GM23338 (cell line): Measurements from ENCODE around the gene CAMP. TPM values are rescaled to one million over a fixed set of nuclear protein-coding genes. Genes with fewer than 3 reads are reported as not detected.

Experiments used
- ATAC-seq: fragments of 200-7000 bp; cut with Tn5 transposase; 3 replicates; pipeline ENCODE4 v1.9.1; 2020
- DNase-seq: peaks from one replicate; pipeline ENCODE4 v3.0.0-alpha.2; 2015; ENCODE audit warnings: low spot score
- H2AFZ ChIP-seq: fragments of 200-600 bp; sonication (generic); 2 replicates; pipeline ENCODE4 v1.8.0; 2016; ENCODE audit warnings: antibody characterized with exemption, mild to moderate bottlenecking, moderate library complexity
- H3F3A ChIP-seq: fragments of 200-600 bp; sonication (generic); replicated peaks from 2 replicates; pipeline ENCODE4 v1.8.0; 2017; ENCODE audit warnings: antibody characterized with exemption, mixed run types, low read depth
- H3K27ac ChIP-seq: fragments of 200-600 bp; sonication (generic); 2 replicates; pipeline ENCODE4 v1.6.1; 2016; ENCODE audit warnings: low read depth
- H3K27me3 ChIP-seq: fragments of 200-600 bp; sonication (generic); 2 replicates; pipeline ENCODE4 v1.8.0; 2016; ENCODE audit warnings: mild to moderate bottlenecking, mixed run types, moderate library complexity; ENCODE audit not compliant: insufficient read depth
- H3K36me3 ChIP-seq: fragments of 200-600 bp; sonication (generic); 2 replicates; pipeline ENCODE4 v1.8.0; 2016; ENCODE audit warnings: mild to moderate bottlenecking; ENCODE audit not compliant: insufficient read depth
- H3K4me1 ChIP-seq: fragments of 200-600 bp; sonication (generic); 2 replicates; pipeline ENCODE4 v1.8.0; 2016; ENCODE audit warnings: mild to moderate bottlenecking, moderate library complexity; ENCODE audit not compliant: insufficient read depth
- H3K4me2 ChIP-seq: fragments of 200-600 bp; sonication (generic); 2 replicates; pipeline ENCODE4 v1.7.1; 2017; ENCODE audit warnings: mixed run types
- H3K4me3 ChIP-seq: fragments of 200-600 bp; sonication (generic); 2 replicates; pipeline ENCODE4 v1.6.1; 2016; ENCODE audit warnings: mixed run types
- H3K79me2 ChIP-seq: fragments of 200-600 bp; sonication (generic); replicated peaks from 2 replicates; pipeline ENCODE4 v1.8.0; 2017; ENCODE audit warnings: mild to moderate bottlenecking; ENCODE audit not compliant: insufficient read depth
- H3K9me2 ChIP-seq: fragments of 200-600 bp; sonication (generic); 2 replicates; pipeline ENCODE4 v1.8.0; 2017; ENCODE audit not compliant: insufficient read depth
- H4K20me1 ChIP-seq: fragments of 200-600 bp; sonication (generic); replicated peaks from 2 replicates; pipeline ENCODE4 v1.8.0; 2017; ENCODE audit warnings: mild to moderate bottlenecking; ENCODE audit not compliant: insufficient read depth
- H3K27ac Mint-ChIP-seq: 2 replicates; pipeline ENCODE4 v1.8.0; 2020; ENCODE audit warnings: inconsistent platforms, mild to moderate bottlenecking, moderate library complexity, mixed read lengths
- H3K27me3 Mint-ChIP-seq: 3 replicates; pipeline ENCODE4 v1.8.0; 2022; ENCODE audit warnings: low read depth, mild to moderate bottlenecking, moderate library complexity, mixed read lengths, inconsistent platforms; ENCODE audit not compliant: insufficient read depth, poor library complexity
- H3K36me3 Mint-ChIP-seq: 3 replicates; pipeline ENCODE4 v1.8.0; 2021; ENCODE audit warnings: low read depth, mild to moderate bottlenecking, inconsistent platforms, moderate library complexity, mixed read lengths
- H3K4me1 Mint-ChIP-seq: 3 replicates; pipeline ENCODE4 v1.8.0; 2020; ENCODE audit warnings: mild to moderate bottlenecking, inconsistent platforms, mixed read lengths
- H3K4me3 Mint-ChIP-seq: 3 replicates; pipeline ENCODE4 v1.8.0; 2021; ENCODE audit warnings: moderate library complexity, mild to moderate bottlenecking, inconsistent platforms, mixed read lengths
- H3K9me3 Mint-ChIP-seq: 3 replicates; pipeline ENCODE4 v1.8.0; 2020; ENCODE audit warnings: moderate library complexity, mild to moderate bottlenecking, inconsistent platforms, mixed read lengths
- CREB1 ChIP-seq: fragments of 250-450 bp; sonication (Bioruptor Pico); IDR thresholded peaks from 2 replicates; pipeline ENCODE4 v1.5.0; 2020; ENCODE audit warnings: low read depth, mild to moderate bottlenecking, moderate library complexity
- EZH2 ChIP-seq: fragments of 200-600 bp; sonication (generic); IDR thresholded peaks from one replicate; pipeline ENCODE4 v1.8.0; 2017; ENCODE audit warnings: antibody characterized with exemption, mild to moderate bottlenecking, low read depth; ENCODE audit not compliant: unreplicated experiment
- EZH2phosphoT487 ChIP-seq: fragments of 200-600 bp; sonication (generic); IDR thresholded peaks from one replicate; pipeline ENCODE4 v1.8.1; 2018; ENCODE audit warnings: antibody characterized with exemption; ENCODE audit not compliant: unreplicated experiment
- JUNB ChIP-seq: IDR thresholded peaks from one replicate; pipeline ENCODE4 v1.6.1; 2016; ENCODE audit warnings: antibody characterized with exemption; ENCODE audit not compliant: unreplicated experiment
- NANOG ChIP-seq: IDR thresholded peaks from 2 replicates; pipeline ENCODE4 v1.6.1; 2016; ENCODE audit warnings: antibody characterized with exemption, borderline replicate concordance
- POLR2AphosphoS5 ChIP-seq: IDR thresholded peaks from 2 replicates; pipeline ENCODE4 v1.6.1; 2016; ENCODE audit warnings: antibody characterized with exemption, low read depth
- STAT1 ChIP-seq: IDR thresholded peaks from one replicate; pipeline ENCODE4 v1.6.1; 2016; ENCODE audit warnings: antibody characterized with exemption; ENCODE audit not compliant: unreplicated experiment
- ZNF114 ChIP-seq: fragments of 250-450 bp; sonication (Bioruptor Pico); IDR thresholded peaks from 2 replicates; pipeline ENCODE4 v1.5.0; 2020; ENCODE audit warnings: mild to moderate bottlenecking, moderate library complexity
- ZNF331 ChIP-seq: fragments of 250-450 bp; sonication (Bioruptor Pico); IDR thresholded peaks from 2 replicates; pipeline ENCODE4 v1.5.0; 2020; ENCODE audit warnings: low read depth, mild to moderate bottlenecking, moderate library complexity
- polyA plus RNA-seq: library from polyadenylated mRNA; unstranded; fragments of >200 nt; fragmentation: Nextera tagmentation; extraction: Ambion mirVana; gene quantifications from 2 replicates; pipeline ENCODE4 v1.2.1, GENCODE V29; 2016
- total RNA-seq: library from RNA; depleted of rRNA; stranded (reverse); fragments of >200 nt; shearing (Covaris generic); gene quantifications from 2 replicates; pipeline ENCODE4 v1.2.3, GENCODE V29; 2014
- TF ChIP-seq, protein P1 (sequence below): IDR thresholded peaks from one replicate; pipeline ENCODE4 v1.6.1; 2018; ENCODE audit warnings: antibody characterized with exemption; ENCODE audit not compliant: unreplicated experiment
- TF ChIP-seq, protein P2 (sequence below), 2 experiments: fragments of 200-600 bp in 1 of 2; sonication (generic) in 1 of 2; conservative IDR thresholded peaks; 2 replicates each; pipeline versions ENCODE4 v1.5.1 to v1.6.1; 2016 to 2017; ENCODE audit warnings: antibody characterized with exemption in 2 of 2, low read depth in 2 of 2, mild to moderate bottlenecking in 2 of 2, moderate library complexity in 1 of 2
- TF ChIP-seq, protein P3 (sequence below): IDR thresholded peaks from 2 replicates; pipeline ENCODE4 v1.6.1; 2016; ENCODE audit warnings: antibody characterized with exemption
- TF ChIP-seq, protein P4 (sequence below): fragments of 250-450 bp; sonication (Bioruptor Pico); IDR thresholded peaks from 2 replicates; pipeline ENCODE4 v1.5.0; 2020; ENCODE audit warnings: mild to moderate bottlenecking, moderate library complexity

CAMP gene
- total and polyA plus RNA-seq, 2 experiments from 2014 or later = not detected

DNA sequence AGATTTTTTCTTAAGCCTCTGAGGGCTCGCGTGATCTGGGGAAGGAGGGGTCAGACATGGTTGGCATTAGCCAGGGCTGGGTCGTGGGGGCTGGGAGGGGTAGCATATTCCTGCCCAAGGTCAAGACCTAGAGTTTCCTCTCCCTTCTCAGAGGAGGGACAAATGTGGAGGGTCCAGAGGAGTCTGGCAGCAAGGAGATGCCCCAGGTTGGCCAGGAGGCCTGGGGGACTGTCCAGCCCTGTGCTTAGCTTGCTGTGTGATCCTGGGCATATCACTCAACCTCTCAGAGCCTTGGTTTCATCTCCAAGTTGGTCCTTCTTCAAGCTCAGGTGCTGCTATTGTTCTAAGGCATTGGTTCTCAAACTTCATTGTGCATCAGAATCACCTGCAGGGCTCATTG lies 9.1 kb upstream of the CAMP start (continued):
- TF ChIP-seq POLR2AphosphoS5 = no peak

DNA sequence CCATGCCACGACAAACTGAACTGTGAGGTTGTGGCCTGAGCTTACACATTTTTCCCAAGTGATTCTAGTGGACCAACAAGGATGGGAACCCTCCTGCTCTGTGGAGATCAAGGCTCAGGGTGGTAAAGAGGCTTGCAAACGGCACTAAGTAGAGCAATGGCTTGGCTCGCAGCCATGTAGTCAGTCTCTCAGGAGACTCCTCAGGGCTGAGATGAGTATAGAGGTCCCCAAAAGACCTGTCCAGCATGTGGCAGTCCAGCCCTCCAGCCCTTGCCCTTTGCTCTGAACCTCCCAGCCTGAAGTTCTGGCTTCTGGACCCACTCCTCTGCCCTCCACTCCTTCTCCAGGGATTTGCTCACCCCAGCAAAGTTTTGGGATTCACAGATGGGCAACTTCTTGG lies 8.3 kb upstream of the CAMP start:
- H3K4me3 ChIP-seq = no peak overlapping the region
- ATAC-seq (no peak), DNase-seq (no peak)
- H3K4me3 Mint-ChIP-seq = no peak overlapping the region
- H3K27me3 Mint-ChIP-seq = peaks cover 7% of the 10 kb centered on the region
- H3K36me3 Mint-ChIP-seq = peaks cover 3% of the 10 kb centered on the region
- no peaks in the 10 kb centered on the region for H3K79me2 ChIP-seq
- no peaks in the 10 kb centered on the region for H3K4me1 ChIP-seq
- no peak overlapping the region for H2AFZ ChIP-seq
- no peaks in the 10 kb centered on the region for H4K20me1 ChIP-seq
- no peaks in the 10 kb centered on the region for H3K36me3 ChIP-seq
- H3K27me3 ChIP-seq = no peaks in the 10 kb centered on the region
- no peak overlapping the region for H3K27ac ChIP-seq
- no peaks in the 10 kb centered on the region for H3K9me2 ChIP-seq
- H3K9me3 Mint-ChIP-seq = peaks cover 7% of the 10 kb centered on the region
- TF ChIP-seq, protein P1, sequence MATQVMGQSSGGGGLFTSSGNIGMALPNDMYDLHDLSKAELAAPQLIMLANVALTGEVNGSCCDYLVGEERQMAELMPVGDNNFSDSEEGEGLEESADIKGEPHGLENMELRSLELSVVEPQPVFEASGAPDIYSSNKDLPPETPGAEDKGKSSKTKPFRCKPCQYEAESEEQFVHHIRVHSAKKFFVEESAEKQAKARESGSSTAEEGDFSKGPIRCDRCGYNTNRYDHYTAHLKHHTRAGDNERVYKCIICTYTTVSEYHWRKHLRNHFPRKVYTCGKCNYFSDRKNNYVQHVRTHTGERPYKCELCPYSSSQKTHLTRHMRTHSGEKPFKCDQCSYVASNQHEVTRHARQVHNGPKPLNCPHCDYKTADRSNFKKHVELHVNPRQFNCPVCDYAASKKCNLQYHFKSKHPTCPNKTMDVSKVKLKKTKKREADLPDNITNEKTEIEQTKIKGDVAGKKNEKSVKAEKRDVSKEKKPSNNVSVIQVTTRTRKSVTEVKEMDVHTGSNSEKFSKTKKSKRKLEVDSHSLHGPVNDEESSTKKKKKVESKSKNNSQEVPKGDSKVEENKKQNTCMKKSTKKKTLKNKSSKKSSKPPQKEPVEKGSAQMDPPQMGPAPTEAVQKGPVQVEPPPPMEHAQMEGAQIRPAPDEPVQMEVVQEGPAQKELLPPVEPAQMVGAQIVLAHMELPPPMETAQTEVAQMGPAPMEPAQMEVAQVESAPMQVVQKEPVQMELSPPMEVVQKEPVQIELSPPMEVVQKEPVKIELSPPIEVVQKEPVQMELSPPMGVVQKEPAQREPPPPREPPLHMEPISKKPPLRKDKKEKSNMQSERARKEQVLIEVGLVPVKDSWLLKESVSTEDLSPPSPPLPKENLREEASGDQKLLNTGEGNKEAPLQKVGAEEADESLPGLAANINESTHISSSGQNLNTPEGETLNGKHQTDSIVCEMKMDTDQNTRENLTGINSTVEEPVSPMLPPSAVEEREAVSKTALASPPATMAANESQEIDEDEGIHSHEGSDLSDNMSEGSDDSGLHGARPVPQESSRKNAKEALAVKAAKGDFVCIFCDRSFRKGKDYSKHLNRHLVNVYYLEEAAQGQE = no peak
- TF ChIP-seq, protein P2, sequence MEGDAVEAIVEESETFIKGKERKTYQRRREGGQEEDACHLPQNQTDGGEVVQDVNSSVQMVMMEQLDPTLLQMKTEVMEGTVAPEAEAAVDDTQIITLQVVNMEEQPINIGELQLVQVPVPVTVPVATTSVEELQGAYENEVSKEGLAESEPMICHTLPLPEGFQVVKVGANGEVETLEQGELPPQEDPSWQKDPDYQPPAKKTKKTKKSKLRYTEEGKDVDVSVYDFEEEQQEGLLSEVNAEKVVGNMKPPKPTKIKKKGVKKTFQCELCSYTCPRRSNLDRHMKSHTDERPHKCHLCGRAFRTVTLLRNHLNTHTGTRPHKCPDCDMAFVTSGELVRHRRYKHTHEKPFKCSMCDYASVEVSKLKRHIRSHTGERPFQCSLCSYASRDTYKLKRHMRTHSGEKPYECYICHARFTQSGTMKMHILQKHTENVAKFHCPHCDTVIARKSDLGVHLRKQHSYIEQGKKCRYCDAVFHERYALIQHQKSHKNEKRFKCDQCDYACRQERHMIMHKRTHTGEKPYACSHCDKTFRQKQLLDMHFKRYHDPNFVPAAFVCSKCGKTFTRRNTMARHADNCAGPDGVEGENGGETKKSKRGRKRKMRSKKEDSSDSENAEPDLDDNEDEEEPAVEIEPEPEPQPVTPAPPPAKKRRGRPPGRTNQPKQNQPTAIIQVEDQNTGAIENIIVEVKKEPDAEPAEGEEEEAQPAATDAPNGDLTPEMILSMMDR (conservative IDR thresholded peaks at IDR 0.05; ENCODE audit: low read depth in 2 of 2) = no peak
- no peak for TF ChIP-seq STAT1
- TF ChIP-seq, protein P3, sequence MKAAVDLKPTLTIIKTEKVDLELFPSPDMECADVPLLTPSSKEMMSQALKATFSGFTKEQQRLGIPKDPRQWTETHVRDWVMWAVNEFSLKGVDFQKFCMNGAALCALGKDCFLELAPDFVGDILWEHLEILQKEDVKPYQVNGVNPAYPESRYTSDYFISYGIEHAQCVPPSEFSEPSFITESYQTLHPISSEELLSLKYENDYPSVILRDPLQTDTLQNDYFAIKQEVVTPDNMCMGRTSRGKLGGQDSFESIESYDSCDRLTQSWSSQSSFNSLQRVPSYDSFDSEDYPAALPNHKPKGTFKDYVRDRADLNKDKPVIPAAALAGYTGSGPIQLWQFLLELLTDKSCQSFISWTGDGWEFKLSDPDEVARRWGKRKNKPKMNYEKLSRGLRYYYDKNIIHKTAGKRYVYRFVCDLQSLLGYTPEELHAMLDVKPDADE = no peak
- no peak for TF ChIP-seq CREB1
- no peak for TF ChIP-seq POLR2AphosphoS5
- no peak for TF ChIP-seq NANOG
- TF ChIP-seq EZH2 = no peak
- TF ChIP-seq EZH2phosphoT487 = no peak
- TF ChIP-seq ZNF114 (CRISPR knock-in tag) = no peak
- TF ChIP-seq, protein P4, sequence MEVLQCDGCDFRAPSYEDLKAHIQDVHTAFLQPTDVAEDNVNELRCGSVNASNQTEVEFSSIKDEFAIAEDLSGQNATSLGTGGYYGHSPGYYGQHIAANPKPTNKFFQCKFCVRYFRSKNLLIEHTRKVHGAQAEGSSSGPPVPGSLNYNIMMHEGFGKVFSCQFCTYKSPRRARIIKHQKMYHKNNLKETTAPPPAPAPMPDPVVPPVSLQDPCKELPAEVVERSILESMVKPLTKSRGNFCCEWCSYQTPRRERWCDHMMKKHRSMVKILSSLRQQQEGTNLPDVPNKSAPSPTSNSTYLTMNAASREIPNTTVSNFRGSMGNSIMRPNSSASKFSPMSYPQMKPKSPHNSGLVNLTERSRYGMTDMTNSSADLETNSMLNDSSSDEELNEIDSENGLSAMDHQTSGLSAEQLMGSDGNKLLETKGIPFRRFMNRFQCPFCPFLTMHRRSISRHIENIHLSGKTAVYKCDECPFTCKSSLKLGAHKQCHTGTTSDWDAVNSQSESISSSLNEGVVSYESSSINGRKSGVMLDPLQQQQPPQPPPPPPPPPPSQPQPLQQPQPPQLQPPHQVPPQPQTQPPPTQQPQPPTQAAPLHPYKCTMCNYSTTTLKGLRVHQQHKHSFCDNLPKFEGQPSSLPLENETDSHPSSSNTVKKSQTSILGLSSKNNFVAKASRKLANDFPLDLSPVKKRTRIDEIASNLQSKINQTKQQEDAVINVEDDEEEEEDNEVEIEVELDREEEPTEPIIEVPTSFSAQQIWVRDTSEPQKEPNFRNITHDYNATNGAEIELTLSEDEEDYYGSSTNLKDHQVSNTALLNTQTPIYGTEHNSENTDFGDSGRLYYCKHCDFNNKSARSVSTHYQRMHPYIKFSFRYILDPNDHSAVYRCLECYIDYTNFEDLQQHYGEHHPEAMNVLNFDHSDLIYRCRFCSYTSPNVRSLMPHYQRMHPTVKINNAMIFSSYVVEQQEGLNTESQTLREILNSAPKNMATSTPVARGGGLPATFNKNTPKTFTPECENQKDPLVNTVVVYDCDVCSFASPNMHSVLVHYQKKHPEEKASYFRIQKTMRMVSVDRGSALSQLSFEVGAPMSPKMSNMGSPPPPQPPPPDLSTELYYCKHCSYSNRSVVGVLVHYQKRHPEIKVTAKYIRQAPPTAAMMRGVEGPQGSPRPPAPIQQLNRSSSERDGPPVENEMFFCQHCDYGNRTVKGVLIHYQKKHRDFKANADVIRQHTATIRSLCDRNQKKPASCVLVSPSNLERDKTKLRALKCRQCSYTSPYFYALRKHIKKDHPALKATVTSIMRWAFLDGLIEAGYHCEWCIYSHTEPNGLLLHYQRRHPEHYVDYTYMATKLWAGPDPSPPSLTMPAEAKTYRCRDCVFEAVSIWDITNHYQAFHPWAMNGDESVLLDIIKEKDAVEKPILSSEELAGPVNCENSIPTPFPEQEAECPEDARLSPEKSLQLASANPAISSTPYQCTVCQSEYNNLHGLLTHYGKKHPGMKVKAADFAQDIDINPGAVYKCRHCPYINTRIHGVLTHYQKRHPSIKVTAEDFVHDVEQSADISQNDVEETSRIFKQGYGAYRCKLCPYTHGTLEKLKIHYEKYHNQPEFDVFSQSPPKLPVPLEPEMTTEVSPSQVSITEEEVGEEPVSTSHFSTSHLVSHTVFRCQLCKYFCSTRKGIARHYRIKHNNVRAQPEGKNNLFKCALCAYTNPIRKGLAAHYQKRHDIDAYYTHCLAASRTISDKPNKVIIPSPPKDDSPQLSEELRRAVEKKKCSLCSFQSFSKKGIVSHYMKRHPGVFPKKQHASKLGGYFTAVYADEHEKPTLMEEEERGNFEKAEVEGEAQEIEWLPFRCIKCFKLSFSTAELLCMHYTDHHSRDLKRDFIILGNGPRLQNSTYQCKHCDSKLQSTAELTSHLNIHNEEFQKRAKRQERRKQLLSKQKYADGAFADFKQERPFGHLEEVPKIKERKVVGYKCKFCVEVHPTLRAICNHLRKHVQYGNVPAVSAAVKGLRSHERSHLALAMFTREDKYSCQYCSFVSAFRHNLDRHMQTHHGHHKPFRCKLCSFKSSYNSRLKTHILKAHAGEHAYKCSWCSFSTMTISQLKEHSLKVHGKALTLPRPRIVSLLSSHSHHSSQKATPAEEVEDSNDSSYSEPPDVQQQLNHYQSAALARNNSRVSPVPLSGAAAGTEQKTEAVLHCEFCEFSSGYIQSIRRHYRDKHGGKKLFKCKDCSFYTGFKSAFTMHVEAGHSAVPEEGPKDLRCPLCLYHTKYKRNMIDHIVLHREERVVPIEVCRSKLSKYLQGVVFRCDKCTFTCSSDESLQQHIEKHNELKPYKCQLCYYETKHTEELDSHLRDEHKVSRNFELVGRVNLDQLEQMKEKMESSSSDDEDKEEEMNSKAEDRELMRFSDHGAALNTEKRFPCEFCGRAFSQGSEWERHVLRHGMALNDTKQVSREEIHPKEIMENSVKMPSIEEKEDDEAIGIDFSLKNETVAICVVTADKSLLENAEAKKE (CRISPR knock-in tag) = no peak
- TF ChIP-seq ZNF331 (CRISPR knock-in tag) = no peak
- TF ChIP-seq JUNB = no peak
- no peaks in the 10 kb centered on the region for H3F3A ChIP-seq
- H3K4me1 Mint-ChIP-seq = no peaks in the 10 kb centered on the region; the same call in 2 of the 3 replicates
- H3K27ac Mint-ChIP-seq = no peak overlapping the region
- H3K4me2 ChIP-seq = no peak overlapping the region
